ENCODE results near the gene HLCS. TPM values are rescaled to one million over a fixed set of nuclear protein-coding genes. Genes with fewer than 3 reads are reported as not detected.

HLCS gene
- total and polyA plus RNA-seq, 2 of the 8 experiments (the other 6 are each of a cell fraction or from before 2014, with no cell fraction given) = 4.7 to 12.2 TPM

GRCh38 chr21:36806103-36806502, 160.4 kb downstream of the HLCS start:
- Histone ChIP-seq H2AFZ (ENCODE audit: low read length) (no peak overlapping the region), H3K9ac (replicated peaks in 1 of 4; ENCODE audit: extremely low read depth in 1 of 4, low read depth in 3 of 4, low read length in 3 of 4) (no peak overlapping the region; a peak in 1 of 7 replicates), H2BK12ac (ENCODE audit: low read depth, low read length) (no peak overlapping the region), H2BK5ac (ENCODE audit: low read depth, low read length) (no peak overlapping the region), H2BK20ac (ENCODE audit: low read length) (no peak overlapping the region), H4K5ac (ENCODE audit: insufficient read length, low read depth, low read length) (no peak overlapping the region), H4K8ac (ENCODE audit: extremely low read depth, insufficient read depth, low read length) (no peak overlapping the region), H3K79me2 (ENCODE audit: control insufficient read depth in 1 of 2, insufficient read depth in 2 of 2, low read length in 2 of 2) (no peaks in the 10 kb centered on the region), H3K27me3 (replicated peaks in 1 of 4; ENCODE audit: control insufficient read depth in 3 of 4, extremely low read depth in 1 of 4, insufficient read depth in 3 of 4, low read length in 3 of 4) (no peaks in the 10 kb centered on the region), H2AK5ac (ENCODE audit: low read depth, low read length) (no peak overlapping the region), H2BK120ac (replicated peaks; ENCODE audit: low read depth, low read length) (no peak overlapping the region), H3K9me3 (ENCODE audit: insufficient read depth in 2 of 2, low read depth in 1 of 2, low read length in 1 of 2) (no peaks in the 10 kb centered on the region), H3K4me3 (ENCODE audit: extremely low read depth in 1 of 4, insufficient read depth in 2 of 4, low read depth in 3 of 4, low read length in 4 of 4) (no peak overlapping the region), H3K36me3 (ENCODE audit: control insufficient read depth in 2 of 4, insufficient read depth in 4 of 4, low read length in 3 of 4) (no peaks in the 10 kb centered on the region), H3K4me2 (ENCODE audit: insufficient read depth in 1 of 2, low read depth in 2 of 2, low read length in 2 of 2) (no peak overlapping the region), H3K14ac (ENCODE audit: insufficient read length) (no peak overlapping the region), H4K20me1 (replicated peaks in 1 of 2; ENCODE audit: control insufficient read depth in 1 of 2, insufficient read depth in 2 of 2, low read length in 2 of 2) (no peaks in the 10 kb centered on the region), H3K56ac (replicated peaks; ENCODE audit: insufficient read length, low read depth, low read length) (no peak overlapping the region), H4K91ac (replicated peaks; ENCODE audit: insufficient read length, low read length) (no peak overlapping the region), H3K79me1 (ENCODE audit: low read depth, low read length) (no peaks in the 10 kb centered on the region), H2BK15ac (ENCODE audit: low read length) (no peak overlapping the region), H3K4me1 (replicated peaks in 1 of 4; ENCODE audit: control insufficient read depth in 3 of 4, insufficient read depth in 4 of 4, low read length in 3 of 4) (no peaks in the 10 kb centered on the region), H3K27ac (ENCODE audit: low read depth, low read length) (no peak overlapping the region), H3K23ac (ENCODE audit: insufficient read length) (no peak overlapping the region), H3K18ac (ENCODE audit: extremely low read depth, low read length) (no peak overlapping the region), H3K4ac (replicated peaks; ENCODE audit: insufficient read length, low read depth, low read length) (no peak overlapping the region), H3K23me2 (ENCODE audit: low read depth, low read length) (no peaks in the 10 kb centered on the region)
- FAIRE-seq = no peak
- 92% methylated on average over 4 of the region's 4 CpGs; no CpG with 5 or more reads in 1 of the 2 experiments for WGBS, 2 experiments (ENCODE audit: extremely low coverage in 1 of 2, insufficient coverage in 1 of 2, insufficient read length in 1 of 2, insufficient replicate concordance in 2 of 2, low coverage in 1 of 2, low lambda C conversion rate in 2 of 2, missing lambda C conversion rate in 1 of 2)
- DNase-seq (ENCODE audit: low read depth in 1 of 2, low spot score in 2 of 2) = no peak
- ChIA-PET CTCF (ENCODE audit: partially characterized antibody) (interaction anchor here (0.9 to 1.1 kb wide), 2 partner anchors 121 to 134 kb away, joined by 3 to 4 read pairs; no protein-coding TSS in a partner anchor), POLR2A (ENCODE audit: partially characterized antibody) (no interaction called here)
- TF ChIP-seq GTF2F1 (IDR thresholded peaks at IDR 0.05; ENCODE audit: borderline replicate concordance, low read depth, low read length) = no peak
- TF ChIP-seq MAX (IDR thresholded peaks at IDR 0.05) = no peak
- TF ChIP-seq MAFK (IDR thresholded peaks at IDR 0.05; ENCODE audit: low read depth, low read length) = no peak
- TF ChIP-seq CHD2 (IDR thresholded peaks at IDR 0.05; ENCODE audit: low read length) = no peak
- TF ChIP-seq BRCA1 (IDR thresholded peaks at IDR 0.05; ENCODE audit: low read depth, low read length) = no peak
- no peak for TF ChIP-seq NRF1 (IDR thresholded peaks at IDR 0.05; ENCODE audit: low read depth, low read length)
- no peak for TF ChIP-seq SP4 (IDR thresholded peaks at IDR 0.05; ENCODE audit: low read length)
- no peak for TF ChIP-seq POU5F1 (IDR thresholded peaks at IDR 0.05; ENCODE audit: low read depth, low read length)
- TF ChIP-seq HDAC2 (IDR thresholded peaks at IDR 0.05; ENCODE audit: borderline replicate concordance in 1 of 2, low read depth in 2 of 2, low read length in 2 of 2) = no peak
- no peak for TF ChIP-seq BCL11A (IDR thresholded peaks at IDR 0.05; ENCODE audit: low read depth in 2 of 2, low read length in 2 of 2)
- TF ChIP-seq CTBP2 (IDR thresholded peaks at IDR 0.05; ENCODE audit: borderline replicate concordance, insufficient read depth, insufficient read length, low read length) = no peak
- TF ChIP-seq SIRT6 (IDR thresholded peaks at IDR 0.05; ENCODE audit: low read length) = no peak
- TF ChIP-seq SP2 (IDR thresholded peaks at IDR 0.05; ENCODE audit: low read length) = no peak
- no peak for TF ChIP-seq ATF3 (IDR thresholded peaks at IDR 0.05; ENCODE audit: insufficient read depth, low read depth, low read length)

Data from H1 (cell line).